ENCODE data around the gene PHACTR1.

Gene PHACTR1

DNA sequence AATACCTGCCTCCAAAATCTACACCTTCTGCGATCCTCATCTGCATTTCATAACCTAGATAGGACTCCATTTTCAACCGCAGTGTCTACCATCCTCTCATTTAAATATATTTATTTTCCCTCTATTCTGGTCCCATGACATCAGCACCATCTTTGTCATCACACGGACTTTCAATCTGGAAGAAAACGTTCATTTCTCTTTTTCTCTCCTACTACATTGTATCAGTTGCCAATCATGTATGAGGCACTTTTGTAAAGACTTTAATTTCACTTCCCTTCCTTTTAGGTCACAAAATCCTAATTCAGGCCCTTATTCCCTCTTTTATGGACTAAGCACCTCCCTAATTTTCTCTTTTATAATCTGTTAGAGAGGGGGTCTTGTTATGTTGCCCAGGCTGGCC lies 89.6 kb downstream of the PHACTR1 start:
- no peak for DNase-seq

DNA sequence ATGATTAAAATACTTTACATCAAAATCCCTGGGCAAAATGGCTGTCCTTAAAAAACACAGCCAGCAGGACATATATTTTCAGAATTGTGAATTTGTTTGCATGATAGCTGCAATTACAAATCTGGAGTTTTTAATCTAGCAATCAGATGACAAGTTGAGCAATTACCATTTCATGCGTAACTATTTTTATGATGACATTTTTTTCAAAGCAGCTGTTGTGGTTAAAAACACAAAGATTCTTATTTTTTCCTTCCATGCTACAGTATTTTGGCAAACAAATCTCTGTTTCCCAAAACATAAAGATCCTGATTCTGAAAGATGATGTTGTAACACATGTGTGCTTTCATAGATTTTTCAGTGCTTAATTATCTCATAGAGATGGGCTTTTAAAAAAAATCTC lies 90.2 kb downstream of the PHACTR1 start:
- DNase-seq: no peak

DNA sequence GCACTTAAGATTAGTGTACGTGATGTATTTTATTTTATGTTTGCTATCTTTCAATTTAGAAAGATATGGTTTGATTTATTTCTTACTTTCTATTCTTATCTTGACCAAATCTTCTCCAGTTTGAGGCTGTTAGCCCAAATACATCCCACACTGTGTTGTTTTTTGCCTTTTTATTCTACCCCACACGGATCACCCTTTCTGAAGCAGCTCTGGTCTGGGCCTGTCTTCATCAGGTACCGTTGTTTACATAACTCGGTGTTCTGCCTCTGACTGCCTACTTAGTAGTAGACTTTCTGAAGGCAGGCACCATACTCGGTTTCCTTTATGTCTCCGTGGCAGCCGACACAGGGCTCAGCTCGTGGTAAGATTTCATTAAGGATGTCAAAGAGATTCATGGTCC lies 95.0 kb downstream of the PHACTR1 start:
- DNase-seq: no peak

DNA sequence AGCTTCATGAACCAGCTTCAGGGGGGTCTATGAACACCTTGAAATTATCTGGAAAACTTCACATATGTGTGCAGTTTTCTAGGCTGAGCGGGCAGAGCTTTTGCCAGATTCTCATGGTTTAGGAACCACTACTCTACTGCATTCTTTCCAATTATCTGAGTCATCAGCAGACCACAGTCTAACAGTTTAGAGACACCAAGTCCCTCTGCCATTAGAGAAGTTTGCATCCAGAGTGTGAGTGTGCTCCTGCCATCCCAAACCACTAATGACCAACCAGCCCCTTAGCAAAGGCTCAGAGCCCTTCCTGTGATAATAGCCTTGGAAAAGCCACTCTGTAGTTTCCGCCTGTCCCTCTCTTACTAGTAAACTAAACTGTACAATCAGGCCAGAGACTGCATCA lies 96.8 kb downstream of the PHACTR1 start:
- no peak for DNase-seq

DNA sequence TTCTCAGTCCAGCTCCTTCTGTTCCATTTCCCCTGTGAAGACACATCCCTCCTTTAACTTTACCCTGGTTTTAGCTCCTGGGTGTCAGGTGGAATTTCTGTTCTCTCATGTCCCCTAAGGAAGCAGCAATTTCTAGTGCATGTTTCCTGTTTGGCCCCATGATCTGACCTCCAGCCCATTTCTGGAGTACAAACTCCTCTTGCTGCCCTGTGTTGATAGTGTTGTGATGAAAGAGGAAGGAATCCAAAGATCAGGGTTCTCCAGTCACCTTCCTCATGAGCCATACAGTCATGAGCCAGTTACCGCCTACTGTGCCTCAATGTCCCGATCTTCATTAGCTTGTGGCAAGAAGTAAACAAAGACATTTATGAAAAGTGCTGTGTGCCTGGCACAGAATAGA lies 97.4 kb downstream of the PHACTR1 start:
- no peak for DNase-seq

DNA sequence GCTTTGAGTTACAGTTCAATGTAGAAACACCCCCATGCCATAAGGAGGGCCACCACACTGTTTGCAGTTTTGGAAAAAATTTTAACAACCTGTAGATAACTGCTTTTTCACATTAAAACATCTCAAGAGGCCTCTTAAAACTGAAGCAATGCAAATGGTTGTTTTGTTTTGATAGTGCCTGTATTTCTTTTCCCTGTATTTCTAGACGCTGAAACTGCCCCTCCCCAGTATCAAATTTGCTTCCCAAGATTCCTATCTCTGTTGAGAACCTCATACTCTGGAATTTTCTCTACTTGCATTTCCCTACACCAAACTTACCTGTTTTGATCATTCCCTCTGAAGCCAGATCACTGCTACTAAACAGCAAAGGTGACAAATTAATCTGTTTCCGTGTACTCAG lies 98.5 kb downstream of the PHACTR1 start:
- no peak for DNase-seq

DNA sequence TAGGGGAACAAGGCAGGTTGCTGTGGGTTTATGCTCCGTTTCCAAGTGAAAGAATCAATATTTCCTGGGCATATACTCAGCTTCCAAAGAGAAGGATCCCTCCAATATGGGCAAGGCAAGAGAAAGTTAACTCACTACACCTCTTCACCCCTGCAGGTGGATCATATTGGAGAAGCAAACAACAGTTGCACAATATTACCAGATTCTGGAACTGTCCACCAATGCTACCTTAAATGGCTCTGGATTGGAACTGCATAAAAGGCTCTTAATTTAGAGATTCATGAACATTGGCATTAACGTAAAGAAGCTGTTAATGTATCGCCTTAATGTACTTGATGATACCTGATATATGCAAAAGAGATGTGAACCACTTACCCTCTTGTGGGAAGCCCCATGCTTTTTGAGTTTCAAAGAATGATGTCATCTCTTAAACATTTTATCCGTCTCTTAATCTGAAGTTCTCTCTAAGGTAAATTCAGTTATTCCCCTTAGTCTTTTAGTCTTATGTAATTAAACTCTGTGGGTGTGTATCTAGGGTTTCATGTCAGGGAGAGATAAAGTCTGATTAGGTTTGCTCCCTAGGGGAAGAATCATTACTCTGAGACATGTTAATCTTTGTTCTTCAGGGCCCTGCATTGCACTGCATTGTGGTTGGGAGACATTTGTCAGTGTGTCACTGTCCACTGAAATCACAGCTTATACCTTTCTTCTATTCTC lies 99.5 kb downstream of the PHACTR1 start:
- DNase-seq: no peak

DNA sequence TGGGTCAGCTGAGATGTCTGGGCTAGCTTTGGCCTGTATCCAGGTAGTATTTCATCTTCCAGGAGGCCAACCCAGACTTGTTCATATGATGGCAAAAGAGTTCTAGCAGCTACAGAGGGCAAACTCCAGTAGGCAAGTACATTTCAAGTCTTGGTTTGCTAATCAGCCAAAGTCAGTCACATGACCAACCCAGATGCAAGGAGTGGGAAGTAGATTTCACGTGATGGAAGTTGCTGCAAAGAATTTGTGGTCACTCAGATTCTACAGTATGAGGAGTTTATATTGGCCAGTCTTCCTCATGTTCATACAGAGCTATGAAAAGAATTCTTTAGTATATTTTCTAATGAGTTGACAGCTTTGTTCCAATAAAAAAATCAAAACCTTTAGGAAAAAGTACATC lies 101.8 kb downstream of the PHACTR1 start:
- DNase-seq: no peak

DNA sequence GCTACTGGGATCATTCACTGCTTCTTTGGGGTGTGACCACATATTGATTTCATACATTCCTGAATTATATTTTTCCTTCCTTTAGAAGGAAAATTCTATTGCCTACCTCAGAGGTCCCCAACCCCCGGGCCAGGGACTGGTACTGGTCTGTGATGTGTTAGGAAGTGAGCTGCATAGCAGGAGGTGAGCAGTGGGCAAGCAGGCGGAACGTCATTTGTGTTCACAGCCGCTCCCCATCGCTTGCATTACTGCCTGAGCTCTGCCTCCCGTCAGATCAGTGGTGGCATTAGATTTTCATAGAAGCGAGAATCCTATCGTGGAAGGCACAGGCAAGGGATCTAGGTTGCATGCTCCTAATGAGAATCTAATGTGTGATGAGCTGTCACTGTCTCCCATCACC lies 107.3 kb downstream of the PHACTR1 start:
- DNase-seq: no peak

DNA sequence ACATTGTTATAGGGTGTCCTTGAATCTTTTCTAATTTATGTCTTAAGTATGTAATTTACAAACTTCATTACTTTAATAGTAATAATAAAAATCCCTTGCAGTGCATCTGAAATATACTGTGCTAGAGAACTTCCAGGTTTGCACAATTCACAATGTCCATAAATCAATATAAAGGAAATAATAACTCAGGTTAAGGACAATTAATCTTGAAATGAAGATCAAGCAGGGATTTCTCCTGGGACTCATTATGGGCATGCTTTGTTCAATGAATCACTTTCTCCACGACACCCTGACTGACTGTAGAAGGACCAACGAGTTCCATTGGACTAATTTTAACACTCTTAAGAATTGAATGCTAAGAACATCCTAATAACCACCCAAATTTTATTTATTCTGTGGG lies 110.0 kb downstream of the PHACTR1 start:
- no peak for DNase-seq

DNA sequence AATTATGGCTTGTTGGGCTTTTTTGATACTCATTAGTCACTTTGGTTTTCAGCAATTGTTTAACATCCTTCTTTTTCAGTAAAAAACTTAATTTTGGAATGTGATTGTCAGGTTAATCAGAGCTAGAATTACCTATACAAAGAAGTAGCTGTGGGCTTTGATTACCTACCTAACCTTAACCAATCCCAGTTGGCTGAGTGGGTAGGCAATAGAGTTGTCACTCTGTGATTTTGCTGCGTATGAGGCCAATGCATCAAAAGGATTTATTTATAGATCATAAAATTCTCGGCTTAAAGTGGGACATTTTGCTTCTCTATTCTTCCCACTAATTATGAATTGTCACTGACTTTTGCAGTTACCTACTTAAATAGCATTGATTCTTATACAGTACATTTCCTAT lies 111.4 kb downstream of the PHACTR1 start:
- no peak for DNase-seq

DNA sequence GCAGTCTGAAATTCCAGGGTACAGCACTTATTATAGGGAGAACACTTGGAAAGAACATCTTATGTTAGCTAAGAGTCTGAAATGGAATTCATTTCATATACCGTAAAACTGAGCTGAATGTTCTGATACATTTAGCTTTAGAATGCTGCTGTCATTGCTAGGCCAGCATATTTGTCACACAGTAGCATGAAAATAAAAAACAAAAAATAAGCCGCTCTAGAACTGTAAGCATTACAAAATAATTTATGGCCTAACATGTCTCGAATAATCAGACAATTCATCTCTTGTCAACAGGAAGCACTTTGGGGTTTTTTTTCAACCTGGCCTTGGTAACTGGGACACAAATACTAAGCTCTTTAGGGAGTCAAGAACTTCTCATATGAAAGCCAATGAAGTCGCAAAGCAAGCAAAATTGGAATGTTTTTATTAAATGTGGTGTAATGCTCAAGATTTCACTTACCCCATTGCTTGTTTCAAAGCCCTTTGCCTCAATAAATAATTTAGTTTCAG lies 115.7 kb downstream of the PHACTR1 start:
- DNase-seq: no peak

DNA sequence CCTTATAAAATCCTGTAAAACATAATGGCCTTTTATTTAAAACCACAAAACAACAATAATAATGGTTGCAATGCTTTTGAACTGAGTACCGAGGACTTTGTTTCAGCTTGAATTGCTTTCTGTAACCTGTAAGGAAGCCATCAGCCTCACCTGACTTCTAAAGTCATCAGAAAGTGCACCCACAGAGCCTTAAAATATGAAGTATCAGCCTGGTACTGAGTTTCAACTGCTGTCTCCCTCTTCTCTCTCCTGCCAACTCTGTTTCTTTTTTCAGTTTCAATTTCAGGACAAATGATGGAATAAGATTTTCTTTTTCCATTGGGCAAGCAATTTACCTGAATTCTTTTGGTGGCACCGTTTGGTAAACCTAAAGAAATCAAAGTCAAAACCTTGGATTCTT lies 119.4 kb downstream of the PHACTR1 start:
- no peak for DNase-seq

DNA sequence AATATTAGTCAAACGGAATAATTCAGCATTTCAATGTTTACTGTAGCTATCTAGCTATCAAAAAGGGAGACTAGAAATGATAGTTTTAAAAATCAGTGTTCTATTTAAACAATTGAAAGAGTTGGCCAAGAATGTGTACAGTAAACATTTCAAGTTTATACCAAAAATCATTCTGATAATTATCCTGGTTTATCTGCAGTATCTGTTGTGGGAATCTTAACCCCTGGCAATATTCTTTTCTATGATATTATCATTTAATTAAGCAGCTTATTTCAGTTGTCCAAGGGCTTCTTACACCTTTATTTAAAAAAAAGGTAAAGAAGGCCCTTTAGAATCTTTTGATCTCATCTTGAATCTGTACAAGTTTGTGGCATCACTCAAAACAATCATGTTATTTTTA lies 125.1 kb downstream of the PHACTR1 start:
- DNase-seq: no peak

DNA sequence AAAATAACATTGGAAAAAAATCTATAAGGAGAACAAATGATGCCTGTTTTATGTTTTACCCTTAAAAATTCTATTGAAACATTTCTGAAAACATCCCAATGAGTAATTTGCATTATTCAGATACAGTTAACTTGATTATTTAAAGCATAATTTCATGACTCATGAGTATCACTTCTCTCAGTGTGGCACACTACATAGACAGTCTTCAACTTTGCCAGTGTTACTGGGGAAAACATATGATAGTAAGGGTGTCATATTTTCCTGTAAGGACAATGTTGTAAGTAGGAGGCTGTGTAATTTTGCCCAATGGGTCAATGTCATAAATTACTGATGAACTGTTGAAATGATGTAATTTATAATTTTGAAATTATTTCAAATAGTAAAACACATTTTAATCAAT lies 125.5 kb downstream of the PHACTR1 start:
- no peak for DNase-seq

DNA sequence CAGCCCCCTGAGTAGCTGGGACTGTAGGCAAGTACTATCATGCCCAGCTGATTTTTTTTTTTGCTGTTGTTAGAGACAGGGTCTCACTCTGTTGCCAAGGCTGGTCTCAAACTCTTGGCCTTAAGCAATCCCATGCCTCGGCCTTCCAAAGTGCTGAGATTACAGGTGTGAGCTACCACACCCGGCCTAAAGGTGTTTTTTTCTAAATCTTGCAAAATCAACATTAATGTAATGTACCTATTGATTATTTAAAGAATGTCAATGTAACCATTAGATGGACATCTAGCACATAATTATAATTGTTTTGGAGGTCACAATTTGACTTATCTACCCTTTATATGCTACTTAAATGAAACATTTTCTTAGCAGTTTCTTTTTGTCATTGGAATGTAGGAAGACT lies 126.1 kb downstream of the PHACTR1 start:
- no peak for DNase-seq

DNA sequence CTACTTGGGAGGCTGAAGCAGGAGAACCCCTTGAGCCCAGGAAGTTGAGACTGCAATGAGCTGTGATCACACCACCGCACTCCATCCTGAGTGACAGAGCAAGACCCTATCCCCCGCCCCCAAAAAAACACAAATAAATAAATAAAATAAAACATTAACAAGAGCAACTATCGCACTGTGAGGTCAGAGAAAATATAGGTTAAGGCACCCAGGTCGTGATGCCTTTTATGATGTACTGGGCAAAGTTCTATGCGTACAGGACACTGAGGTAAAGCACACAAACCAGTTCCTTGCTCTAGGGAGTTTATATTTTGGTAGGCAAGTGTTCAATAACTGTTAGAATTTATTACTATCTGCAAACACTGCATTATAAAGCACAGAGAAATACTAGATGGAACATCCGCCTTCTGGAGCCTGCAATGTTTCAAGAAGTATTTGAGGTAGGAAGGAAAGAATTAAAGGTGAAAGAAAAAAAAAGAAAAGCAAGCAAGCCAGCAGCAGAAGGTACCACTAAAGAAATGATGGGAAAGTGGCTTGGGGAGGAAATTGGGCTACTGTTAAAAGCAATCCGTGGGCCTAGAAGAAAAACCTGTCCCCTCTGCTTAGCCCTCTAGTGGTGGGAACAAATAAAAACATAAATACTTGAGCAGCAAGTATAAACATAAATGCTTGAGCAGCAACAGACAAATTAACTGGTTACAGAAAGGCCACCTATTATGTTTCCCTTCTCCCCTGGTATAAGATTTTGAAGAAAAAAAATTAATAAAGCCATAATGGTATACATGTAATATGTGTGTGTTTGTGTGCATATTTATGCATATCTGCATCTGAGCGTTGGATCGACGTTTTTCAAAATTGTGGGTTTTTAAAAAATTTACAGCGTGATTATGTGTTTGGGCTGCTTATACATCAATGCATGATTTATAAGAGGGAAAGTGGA lies 128.0 kb downstream of the PHACTR1 start:
- no peak for DNase-seq

DNA sequence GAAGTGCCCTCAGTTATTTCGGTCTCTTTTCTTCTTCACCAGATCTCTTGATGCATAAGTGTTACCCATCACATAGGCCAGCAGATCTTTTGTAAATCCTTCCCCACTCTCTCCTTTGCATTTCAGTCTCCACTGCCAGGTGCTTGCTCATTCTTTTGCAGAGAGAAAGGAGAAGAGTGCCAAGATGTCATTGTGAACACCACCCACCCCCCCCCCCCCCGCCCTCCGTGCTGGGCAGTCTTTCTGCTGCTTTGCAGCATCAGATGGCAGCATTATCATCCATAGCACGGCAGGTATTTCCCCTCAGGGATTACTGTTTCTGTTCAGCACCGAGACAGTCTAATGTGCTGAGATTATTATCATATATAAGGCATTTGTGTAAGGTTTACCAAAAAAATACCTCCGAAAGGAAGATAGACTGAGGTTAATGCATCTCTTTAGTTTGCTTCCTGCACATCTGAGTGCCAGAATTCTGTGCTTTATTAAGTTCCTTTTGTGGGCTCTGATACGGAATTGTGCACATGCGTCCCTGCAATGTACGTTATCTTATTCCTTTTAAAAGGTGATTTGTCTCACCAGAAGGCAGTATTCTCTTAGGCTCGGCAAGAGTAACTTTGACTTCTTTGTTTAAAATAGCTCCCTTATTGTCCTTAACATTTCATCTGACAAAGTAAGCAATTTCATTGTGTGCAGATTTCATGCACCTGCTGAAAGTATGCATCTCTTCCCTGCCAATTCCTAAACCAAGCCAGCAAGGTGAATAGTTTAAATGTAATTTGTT lies 128.8 kb downstream of the PHACTR1 start:
- DNase-seq: no peak

DNA sequence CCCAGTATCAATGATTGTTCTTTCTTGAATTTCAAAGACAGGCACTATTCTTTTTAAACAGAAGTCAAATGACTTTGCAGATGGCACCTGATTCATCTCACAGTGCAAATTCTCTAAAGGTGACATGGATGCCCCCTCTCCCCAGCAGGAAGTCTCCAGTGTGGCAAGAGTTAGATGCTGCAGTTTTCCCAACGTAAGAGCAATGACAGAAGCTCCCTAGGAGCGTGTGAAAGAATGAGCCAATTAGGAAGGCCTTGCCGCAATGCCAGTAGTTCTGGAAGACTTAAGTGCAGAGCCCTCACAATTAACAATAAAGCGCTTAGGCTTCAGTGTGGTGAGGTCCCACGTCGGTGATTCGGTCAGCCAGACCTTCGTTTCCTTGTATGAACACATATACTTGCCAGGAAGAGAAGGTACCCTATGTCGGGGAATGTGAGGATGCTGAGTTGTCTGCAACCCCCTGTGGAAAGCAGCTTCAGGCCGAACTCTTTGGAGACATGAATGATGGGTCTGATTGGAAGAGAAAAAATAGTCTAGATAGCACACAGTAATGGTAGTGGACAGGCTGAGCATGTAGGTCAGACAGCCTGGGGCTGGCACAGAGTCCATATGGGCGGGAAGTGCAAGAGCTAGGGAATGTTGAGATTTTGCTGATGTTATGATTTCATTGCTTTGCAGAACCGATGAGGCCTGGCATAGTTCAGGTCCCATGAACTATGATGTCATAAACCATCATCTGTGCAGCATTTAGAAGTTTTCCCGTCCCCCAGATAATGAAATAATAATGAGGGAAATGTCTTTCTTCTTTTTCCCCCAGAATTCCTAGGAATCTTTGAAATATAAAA lies 132.6 kb downstream of the PHACTR1 start:
- no peak for DNase-seq

DNA sequence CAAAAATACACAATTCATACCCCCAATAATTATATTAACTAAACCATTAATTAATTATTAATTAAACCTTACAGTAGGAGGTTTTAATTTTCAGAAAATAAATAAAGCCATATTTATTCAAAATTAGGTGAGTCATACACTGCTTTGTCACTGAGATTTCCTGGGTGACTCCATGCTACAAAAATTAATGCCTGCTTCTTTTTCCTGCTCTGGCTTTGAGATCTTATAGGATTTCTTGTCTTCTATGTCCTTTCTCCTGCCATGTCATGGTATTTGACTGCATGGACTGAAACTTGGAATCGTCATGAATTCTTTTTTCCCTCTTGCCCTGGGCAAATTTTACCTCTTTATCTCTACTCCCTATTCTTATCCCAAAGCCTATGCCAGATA lies 133.2 kb downstream of the PHACTR1 start:
- DNase-seq: no peak

DNA sequence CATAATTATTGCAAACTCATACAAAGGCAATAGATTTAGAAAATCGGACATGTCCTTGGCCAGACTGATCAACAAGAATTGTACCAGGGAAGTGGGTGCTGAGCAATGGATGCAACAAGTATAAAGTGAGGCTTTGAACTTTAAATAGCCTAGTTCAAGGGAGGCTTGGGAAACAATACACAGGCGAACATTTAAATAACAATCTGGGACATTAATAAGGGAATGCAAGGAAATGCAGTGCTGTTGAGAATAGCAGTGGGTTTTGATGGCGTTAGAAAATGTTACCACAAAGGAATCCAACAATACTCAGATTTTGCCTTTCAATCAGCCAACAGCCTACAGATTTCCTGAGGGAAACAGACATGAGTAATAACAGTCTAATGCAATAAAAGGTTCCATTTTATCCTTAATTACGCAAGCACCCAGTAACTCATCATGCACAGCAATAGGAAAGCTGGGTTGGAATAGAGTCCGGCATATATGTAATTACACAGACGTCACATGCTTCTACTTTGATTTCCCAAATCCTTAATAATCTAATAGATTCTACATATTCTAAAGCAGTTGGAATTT lies 134.6 kb downstream of the PHACTR1 start:
- DNase-seq: no peak

DNA sequence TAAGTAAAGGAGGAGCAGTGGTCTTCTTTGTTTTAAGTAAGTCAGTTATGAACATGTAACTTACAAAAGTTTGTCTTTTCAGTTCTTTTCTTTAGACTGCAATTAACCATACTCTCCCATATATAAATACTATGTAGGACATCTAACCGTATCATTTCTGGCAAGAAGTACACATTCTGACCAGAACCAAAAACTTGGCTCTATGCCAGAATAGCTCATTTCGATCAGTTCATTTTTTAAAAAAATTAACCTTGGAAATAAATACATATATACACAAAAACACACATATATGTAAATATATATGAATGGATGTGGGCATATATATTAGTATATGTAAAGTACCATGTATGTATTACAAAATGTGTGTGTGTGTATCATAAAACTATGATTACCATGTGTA lies 145.0 kb downstream of the PHACTR1 start:
- DNase-seq: no peak

All from CD4-positive, alpha-beta T cell treated with Interleukin-21 for 1 hour (primary cell).